Breast epithelium (tissue), 3 donors: ENCODE results near the gene MAT1A.
"Not testable (repeated sequence)": the region's sequence is repeated elsewhere in the genome, so short reads cannot be mapped to it uniquely, and the experiment has no call there.

Source experiments
- POLR2A ChIP-seq: fragments of 450-650 bp; IDR thresholded peaks from one replicate; pipeline ENCODE4 v1.6.1; 2016; ENCODE audit warnings: antibody characterized with exemption, mild to moderate bottlenecking, moderate library complexity
- POLR2AphosphoS5 ChIP-seq, 3 donors: sonication (generic); formaldehyde crosslinking; IDR thresholded peaks; one replicate each; pipeline ENCODE4 v1.6.1; 2017; ENCODE audit warnings: antibody characterized with exemption in 3 of 3
- TF ChIP-seq, protein P1 (sequence below), 3 donors: fragments of 450-650 bp; IDR thresholded peaks; one replicate each; pipeline ENCODE4 v1.5.1; 2016 to 2017; ENCODE audit warnings: antibody characterized with exemption in 3 of 3, mild to moderate bottlenecking in 3 of 3, moderate library complexity in 3 of 3

DNA sequence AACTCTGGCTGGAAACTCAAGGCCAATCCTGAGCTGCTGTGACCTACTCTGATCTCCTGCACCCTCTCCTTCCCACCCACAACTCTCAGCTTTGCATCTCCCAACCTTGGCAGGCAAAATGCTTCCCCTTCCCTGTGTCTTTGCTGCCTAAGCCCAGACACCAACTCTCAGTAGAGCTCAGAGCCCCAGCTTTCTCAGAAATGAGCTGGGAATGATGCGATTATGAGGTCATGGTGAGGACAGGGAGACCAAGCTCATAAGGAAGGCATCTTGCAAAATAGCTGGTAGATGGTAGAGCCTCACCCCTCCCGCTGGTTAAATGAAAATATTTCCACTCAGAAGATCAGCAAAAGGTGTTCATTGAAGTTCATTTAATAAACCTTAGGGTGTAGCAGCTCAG lies 34.7 kb downstream of the MAT1A start:
- TF ChIP-seq, protein P1, sequence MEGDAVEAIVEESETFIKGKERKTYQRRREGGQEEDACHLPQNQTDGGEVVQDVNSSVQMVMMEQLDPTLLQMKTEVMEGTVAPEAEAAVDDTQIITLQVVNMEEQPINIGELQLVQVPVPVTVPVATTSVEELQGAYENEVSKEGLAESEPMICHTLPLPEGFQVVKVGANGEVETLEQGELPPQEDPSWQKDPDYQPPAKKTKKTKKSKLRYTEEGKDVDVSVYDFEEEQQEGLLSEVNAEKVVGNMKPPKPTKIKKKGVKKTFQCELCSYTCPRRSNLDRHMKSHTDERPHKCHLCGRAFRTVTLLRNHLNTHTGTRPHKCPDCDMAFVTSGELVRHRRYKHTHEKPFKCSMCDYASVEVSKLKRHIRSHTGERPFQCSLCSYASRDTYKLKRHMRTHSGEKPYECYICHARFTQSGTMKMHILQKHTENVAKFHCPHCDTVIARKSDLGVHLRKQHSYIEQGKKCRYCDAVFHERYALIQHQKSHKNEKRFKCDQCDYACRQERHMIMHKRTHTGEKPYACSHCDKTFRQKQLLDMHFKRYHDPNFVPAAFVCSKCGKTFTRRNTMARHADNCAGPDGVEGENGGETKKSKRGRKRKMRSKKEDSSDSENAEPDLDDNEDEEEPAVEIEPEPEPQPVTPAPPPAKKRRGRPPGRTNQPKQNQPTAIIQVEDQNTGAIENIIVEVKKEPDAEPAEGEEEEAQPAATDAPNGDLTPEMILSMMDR (IDR thresholded peaks at IDR 0.05), result not testable (repeated sequence)
- TF ChIP-seq POLR2A; POLR2AphosphoS5 (IDR thresholded peaks at IDR 0.05): not testable (repeated sequence)
